Activated CD4-positive, alpha-beta T cell treated with anti-CD3 and anti-CD28 coated beads, Interleukin-2, amount 50 U/mL, for 1 hour (primary cell): ENCODE results near the gene KIAA0930.
"Not testable (repeated sequence)": the region's sequence is repeated elsewhere in the genome, so short reads cannot be mapped to it uniquely, and the experiment has no call there.

Source experiments
- DNase-seq: peaks from one replicate; pipeline ENCODE4 v3.0.0-alpha.2; 2020

Gene KIAA0930

DNA sequence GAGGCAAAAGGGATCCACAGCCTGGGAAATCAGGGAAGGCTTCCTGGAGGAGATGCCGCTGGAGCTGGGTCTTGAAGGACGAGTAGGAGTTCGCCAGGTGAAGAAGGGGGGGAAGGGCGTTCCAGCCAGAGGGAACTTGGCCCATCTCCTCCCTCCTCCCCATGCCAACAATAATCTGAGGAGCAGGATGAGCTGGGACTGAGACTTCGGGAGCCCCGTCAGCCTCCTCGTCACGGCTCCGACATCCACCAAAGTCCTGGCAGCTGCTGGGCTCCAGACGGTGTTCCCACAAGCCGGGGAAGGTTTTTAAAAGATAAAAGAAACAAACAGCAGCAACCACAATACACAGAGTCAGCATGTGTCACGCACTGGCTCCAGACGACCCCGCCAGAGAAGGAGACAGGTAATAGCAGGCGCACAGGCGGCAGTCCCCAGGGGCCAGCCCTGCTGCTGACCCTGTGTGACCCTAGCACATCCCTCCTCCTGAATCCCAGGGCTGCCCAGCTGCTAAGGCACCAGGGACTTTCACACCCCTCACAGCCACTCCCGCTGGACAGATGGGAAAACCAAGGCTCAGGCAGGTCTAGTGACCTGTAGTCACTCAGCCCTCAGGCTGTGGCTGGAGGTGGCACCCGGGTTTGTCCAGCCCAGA, 39.7 kb downstream of the KIAA0930 start:
- DNase-seq = no peak

DNA sequence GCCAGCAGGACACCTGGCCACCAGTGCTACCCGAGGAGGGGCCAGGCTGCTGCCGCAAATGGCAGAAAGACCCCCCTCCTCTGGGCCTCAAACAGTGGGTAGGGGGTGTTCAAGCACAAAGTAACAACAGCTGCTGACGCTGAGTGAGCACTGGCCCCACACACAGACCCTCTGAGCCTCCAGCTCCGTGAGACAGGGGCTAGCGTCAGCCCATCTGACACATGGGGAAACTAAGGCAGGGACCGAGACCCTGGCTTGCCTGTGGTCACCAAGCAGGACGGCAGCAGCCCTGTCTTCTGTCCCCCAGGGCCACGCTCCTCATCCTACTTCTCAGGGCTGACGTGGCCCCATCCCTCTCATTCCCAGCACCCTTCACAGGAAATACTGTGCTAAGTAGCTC, 40.5 kb downstream of the KIAA0930 start:
- DNase-seq = no peak

DNA sequence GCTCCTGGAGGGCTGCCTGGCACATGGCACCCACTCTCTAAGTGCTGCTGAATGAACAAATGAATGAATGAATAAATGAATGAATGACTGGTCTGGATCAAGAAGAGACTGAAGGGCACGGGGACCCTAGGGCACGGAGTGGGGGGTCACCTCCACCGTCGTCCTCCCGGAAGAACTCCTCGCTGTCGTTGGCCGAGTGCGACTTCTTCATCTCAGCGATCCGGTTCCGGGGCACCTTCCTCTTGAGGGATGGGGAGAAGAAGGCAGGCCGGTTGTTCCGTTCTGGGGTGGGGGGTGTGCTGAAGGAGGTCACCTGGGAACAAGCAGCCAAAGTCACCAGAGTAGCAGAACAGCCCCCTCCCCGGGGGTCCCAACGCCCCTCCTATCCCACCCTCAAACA, 41.0 kb downstream of the KIAA0930 start:
- DNase-seq = no peak

GRCh38 chr22:45198463-45198795, 42.3 kb downstream of the KIAA0930 start:
- DNase-seq = no peak

GRCh38 chr22:45197606-45198462, 42.9 kb downstream of the KIAA0930 start:
- DNase-seq = no peak

DNA sequence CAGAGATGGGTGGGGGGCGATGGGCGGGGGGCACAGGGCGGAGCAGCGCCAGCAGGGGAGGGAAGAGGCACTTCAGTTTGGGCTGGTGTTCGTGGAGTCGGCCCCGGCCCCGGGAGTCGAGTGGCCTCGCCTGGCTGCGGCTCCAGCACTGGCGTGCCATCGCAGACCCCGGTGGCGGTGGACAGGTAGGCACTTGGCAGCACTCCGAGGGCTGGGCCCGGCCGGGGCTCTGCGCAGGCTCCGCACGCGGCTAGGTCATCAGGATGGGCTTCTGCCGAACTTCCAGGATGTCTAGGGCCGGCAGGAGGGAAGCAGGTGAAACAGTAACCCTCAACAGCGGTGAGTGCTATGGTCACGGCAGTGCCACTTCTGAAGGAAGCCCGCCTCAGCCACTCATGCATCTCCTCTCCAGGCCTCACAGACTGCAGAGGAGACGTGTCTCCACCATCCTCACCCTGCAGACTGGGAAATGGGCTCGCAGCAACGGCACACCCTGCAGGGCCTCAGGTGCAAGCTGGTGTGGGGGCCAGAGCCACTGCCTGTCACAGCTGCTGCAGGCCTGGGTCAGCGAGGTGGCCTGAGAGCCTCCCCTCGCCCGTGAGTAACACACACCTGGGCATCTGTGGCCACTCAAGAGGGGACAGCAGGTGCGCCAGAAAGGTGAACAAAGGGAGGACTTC, 43.6 kb downstream of the KIAA0930 start:
- no peak for DNase-seq

- no peak for DNase-seq
Observed at GRCh38 chr22:45196308-45196707, 44.4 kb downstream of the KIAA0930 start.

GRCh38 chr22:45195616-45196015, 45.1 kb downstream of the KIAA0930 start:
- DNase-seq = no peak

DNA sequence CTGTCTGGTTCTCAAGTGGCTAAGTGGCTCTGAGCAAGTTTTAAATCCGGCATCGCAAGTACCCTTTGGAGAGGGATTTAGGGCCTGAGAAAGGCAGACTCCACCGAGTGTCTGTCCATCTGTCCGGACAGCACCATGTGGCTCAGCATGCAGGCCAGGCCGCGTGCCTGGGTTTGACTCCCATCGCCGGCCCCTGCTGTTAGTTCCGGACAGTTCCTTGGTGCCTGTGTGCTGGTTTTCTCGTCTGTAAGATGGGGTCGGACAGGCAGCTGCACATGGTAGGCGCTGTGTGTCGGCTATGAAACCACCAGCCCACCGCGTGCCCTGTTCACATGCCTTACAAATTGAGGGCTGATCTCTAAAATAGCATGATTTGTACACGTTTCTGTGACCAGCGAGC, 46.0 kb downstream of the KIAA0930 start:
- no peak for DNase-seq

- DNase-seq = no peak
Observed at GRCh38 chr22:45192701-45193187, 48.0 kb downstream of the KIAA0930 start.

DNA sequence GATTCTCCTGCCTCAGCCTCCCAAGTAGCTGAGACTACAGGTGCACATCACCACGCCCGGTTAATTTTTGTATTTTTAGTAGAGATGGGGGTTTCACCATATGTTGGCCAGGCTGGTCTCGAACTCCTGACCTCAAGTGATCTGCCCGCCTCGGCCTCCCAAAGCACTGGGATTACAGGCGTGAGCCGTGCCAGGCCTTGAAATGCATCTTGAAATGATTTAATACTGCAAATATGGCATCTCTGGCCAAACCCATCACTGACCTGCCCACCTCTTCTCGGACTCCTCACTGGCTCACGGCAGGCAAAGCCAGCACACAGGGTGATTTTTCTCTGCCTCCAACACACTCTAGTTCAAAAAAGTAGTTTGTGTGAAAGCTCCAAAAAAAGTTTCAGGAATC, 48.9 kb downstream of the KIAA0930 start:
- not testable (repeated sequence) for DNase-seq

DNA sequence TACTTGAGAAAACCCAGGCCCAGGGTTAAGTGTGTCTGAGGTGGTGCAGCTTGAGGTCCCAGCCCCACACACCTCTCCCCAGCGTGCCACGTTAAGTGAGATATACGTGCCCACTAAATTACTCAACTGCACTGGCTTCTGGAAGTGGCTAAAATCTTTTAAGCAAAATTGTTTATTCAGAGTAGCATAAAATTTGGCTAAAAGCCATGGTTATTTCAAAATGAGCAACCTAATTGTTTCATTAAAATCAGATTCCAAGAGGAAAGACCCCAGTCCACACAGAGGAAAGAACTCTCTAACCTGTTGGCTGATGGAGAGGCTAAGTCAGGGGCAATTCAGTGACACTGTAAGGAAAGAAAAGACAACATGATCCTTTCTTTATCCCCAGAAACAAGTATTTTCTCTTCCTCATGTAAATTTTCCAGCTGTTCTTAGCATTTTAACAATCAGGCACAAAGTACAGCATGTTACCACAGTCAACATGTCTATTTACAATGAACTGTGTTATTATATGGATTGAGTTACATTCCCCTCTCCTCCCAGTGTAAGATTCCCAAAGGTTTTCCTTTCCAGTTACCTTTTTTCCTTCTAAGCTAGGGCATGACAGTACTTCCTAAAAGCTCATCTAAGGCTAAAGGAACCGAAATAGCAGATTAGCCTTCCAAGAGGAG, 50.4 kb downstream of the KIAA0930 start:
- DNase-seq = no peak

GRCh38 chr22:45188779-45189178, 51.9 kb downstream of the KIAA0930 start:
- DNase-seq = no peak

DNA sequence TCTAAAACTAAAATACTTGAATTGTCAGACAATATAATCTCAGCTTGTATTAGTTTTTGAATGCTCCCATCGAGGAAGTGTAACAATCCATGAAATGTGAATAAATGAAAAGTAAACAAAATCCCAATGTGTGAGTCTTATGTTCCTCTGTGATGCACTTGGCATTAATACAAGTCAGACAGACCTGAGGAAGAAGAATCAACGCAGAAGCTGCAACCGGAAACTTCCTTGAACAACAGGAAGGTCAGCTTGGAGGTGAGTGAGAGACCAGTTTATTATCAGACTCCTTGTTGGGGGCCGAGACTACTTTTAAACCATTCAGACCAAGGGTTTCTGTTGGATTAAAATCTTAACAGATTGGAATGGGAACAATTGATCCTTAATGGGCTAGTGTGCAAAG, 52.8 kb downstream of the KIAA0930 start:
- no peak for DNase-seq

- no peak for DNase-seq
Observed at GRCh38 chr22:45185718-45186514, 54.8 kb downstream of the KIAA0930 start.

GRCh38 chr22:45183974-45184373, 56.7 kb downstream of the KIAA0930 start:
- no peak for DNase-seq

DNA sequence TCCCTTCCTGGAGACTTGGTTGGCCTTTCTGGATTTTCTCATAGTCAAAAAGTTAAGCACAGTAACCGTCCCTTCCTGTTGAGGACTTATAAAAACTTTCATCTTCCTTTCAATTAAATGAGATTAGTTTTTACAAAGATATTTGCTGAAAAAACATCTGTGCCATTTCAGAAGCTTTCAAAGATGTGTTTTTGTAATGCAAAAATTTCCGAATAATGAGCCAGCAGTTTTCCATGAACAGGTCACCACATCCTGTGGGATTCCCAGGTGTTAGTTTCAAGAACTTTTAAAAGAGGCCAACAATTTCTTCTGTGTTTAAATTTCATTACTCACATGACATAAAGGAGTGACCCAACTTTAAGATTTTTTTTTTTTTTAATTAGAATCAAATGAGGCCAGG, 58.9 kb downstream of the KIAA0930 start:
- DNase-seq = no peak

DNA sequence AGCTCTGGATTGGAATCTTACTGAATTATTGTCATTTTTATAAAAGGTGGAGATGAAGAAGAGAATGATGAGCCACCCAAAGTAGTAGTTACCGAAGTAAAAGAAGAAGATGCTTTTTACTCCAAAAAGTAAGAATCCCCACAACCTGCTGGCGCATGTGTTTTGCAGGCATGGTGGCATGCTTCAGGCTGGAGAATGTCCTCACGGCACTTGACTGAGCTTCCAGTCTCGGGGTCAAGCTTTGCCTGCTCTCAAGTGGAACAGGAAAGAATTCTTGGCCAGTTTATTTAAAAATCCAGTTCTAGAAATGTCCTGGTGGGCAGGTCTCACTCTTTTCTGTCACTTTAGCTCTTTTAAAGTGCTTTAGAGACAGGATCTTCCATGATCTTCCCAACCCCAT, 59.5 kb downstream of the KIAA0930 start:
- DNase-seq = no peak

DNA sequence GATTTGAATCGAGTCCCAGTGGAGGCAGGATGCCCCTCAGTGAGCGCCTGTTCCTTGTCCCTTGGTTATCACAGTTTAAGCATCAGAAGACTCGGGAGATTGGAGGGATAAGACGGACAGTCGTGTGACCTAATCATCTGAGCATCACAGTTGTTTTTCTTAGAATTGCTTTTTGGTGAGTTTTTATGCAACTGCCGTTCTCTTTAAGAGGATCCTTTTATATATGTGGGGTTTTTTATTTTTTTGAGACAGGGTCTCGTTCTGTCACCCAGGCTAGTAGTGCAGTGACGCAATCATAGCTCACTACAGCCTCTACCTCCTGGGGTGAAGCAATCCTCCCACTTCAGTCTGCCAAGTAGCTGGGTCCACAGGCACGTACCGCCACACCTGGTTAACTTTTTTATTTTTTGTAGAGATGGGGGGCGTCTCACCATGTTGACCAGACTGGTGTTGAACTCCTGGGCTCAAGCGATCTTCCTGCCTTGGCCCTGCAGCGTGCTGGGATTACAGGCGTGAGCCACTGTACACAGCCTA, 60.5 kb downstream of the KIAA0930 start:
- no peak for DNase-seq

- DNase-seq = peak; percentile 55
Observed at GRCh38 chr22:45179276-45180049, 61.2 kb downstream of the KIAA0930 start.

DNA sequence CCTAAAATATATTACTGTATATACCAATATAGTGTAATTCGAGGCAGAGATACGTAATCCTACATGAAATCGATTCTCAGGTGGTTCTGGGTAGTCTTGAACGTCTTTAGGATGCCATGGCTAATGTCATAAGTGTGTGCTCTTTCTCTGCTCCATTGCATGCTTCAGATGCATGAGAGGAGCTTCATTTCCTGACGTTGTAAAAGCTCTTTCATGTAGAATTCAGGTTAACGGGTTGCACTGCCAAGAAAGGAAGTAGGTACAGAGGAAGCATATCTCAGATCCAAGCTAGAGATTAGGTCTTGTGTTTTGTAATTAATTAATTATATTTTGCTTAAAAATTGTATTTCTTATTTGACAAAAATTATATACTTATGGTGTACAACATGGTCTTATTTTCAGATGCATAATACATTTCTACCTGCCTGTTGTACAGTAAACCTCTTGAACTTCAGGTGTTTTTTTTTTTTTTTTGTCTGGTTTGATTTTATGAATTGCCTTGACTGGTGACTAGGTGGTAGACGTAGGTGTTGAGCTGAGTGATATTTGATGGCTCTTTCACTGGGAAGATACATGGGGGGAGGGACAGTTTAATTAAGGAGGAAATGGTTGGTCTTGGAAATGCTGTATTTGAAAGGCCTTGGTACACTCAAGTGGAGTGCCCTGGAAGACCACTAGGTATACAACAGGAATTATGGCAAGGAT, 67.7 kb downstream of the KIAA0930 start:
- no peak for DNase-seq
